ENCODE measurements around the gene AP3S1.
"Not testable (repeated sequence)": the region's sequence is repeated elsewhere in the genome, so short reads cannot be mapped to it uniquely, and the experiment has no call there.

Gene AP3S1

GRCh38 chr5:115877342-115877741 lies 35.6 kb downstream of the AP3S1 start:
- DNase-seq: not testable (repeated sequence)

- DNase-seq: not testable (repeated sequence)
Observed at GRCh38 chr5:115882434-115882833, 40.7 kb downstream of the AP3S1 start.

GRCh38 chr5:115884704-115885103 lies 43.0 kb downstream of the AP3S1 start:
- DNase-seq: no peak

GRCh38 chr5:115885208-115885607 lies 43.5 kb downstream of the AP3S1 start:
- not testable (repeated sequence) for DNase-seq

- DNase-seq: no peak
Observed at GRCh38 chr5:115888027-115888426, 46.3 kb downstream of the AP3S1 start.

GRCh38 chr5:115892021-115892420 lies 50.3 kb downstream of the AP3S1 start:
- DNase-seq: no peak

- DNase-seq: no peak
Observed at GRCh38 chr5:115894342-115894741, 52.6 kb downstream of the AP3S1 start.

GRCh38 chr5:115895821-115896220 lies 54.1 kb downstream of the AP3S1 start:
- no peak for DNase-seq

- DNase-seq: no peak
Observed at GRCh38 chr5:115898656-115899055, 56.9 kb downstream of the AP3S1 start.

- DNase-seq: no peak
Observed at GRCh38 chr5:115907177-115907576, 65.4 kb downstream of the AP3S1 start.

GRCh38 chr5:115913623-115914400 lies 72.1 kb downstream of the AP3S1 start:
- DNase-seq: not testable (repeated sequence)

- DNase-seq: no peak
Observed at GRCh38 chr5:115920171-115920725, 78.5 kb downstream of the AP3S1 start.

GRCh38 chr5:115928578-115929407 lies 87.1 kb downstream of the AP3S1 start:
- DNase-seq: not testable (repeated sequence)

- not testable (repeated sequence) for DNase-seq
Observed at GRCh38 chr5:115930171-115930570, 88.4 kb downstream of the AP3S1 start.

GRCh38 chr5:115930630-115931337 lies 89.0 kb downstream of the AP3S1 start:
- DNase-seq: no peak

GRCh38 chr5:115932991-115933390 lies 91.3 kb downstream of the AP3S1 start:
- DNase-seq: no peak

GRCh38 chr5:115934388-115934974 lies 92.7 kb downstream of the AP3S1 start:
- DNase-seq: no peak

GRCh38 chr5:115936031-115936430 lies 94.3 kb downstream of the AP3S1 start:
- no peak for DNase-seq

- no peak for DNase-seq
Observed at GRCh38 chr5:115939059-115939458, 97.3 kb downstream of the AP3S1 start.

- DNase-seq: no peak
Observed at GRCh38 chr5:115940080-115940810, 98.5 kb downstream of the AP3S1 start.

GRCh38 chr5:115941051-115941675 lies 99.4 kb downstream of the AP3S1 start:
- no peak for DNase-seq

All from NCI-H1092 (cell line).